WERI-Rb-1 (cell line): ENCODE data around the gene STEAP3.

Experiments
- DNase-seq: peaks from one replicate; pipeline ENCODE4 v3.0.0-alpha.2; 2020
- H3K27ac ChIP-seq: fragments of 250-450 bp; sonication (Bioruptor Pico); 2 replicates; pipeline ENCODE4 v1.5.1; 2020; ENCODE audit warnings: mild to moderate bottlenecking, moderate library complexity
- H3K27me3 ChIP-seq: fragments of 250-450 bp; sonication (Bioruptor Pico); 2 replicates; pipeline ENCODE4 v1.5.1; 2021; ENCODE audit warnings: mild to moderate bottlenecking, low read depth, moderate library complexity; ENCODE audit not compliant: insufficient read depth, severe bottlenecking
- H3K36me3 ChIP-seq: fragments of 250-450 bp; sonication (Bioruptor Pico); 2 replicates; pipeline ENCODE4 v1.5.1; 2020; ENCODE audit warnings: mild to moderate bottlenecking, moderate library complexity
- H3K4me3 ChIP-seq: 2 replicates; pipeline ENCODE4 v1.5.1; 2011; ENCODE audit warnings: low read depth, mild to moderate bottlenecking, control low read depth, low read length
- H3K9me3 ChIP-seq: fragments of 250-450 bp; sonication (Bioruptor Pico); 2 replicates; pipeline ENCODE4 v1.5.1; 2021; ENCODE audit warnings: mild to moderate bottlenecking, moderate library complexity; ENCODE audit not compliant: severe bottlenecking
- TF ChIP-seq, protein P1 (sequence below): IDR thresholded peaks from 2 replicates; pipeline ENCODE4 v1.5.1; 2011; ENCODE audit warnings: low read depth, mild to moderate bottlenecking, control low read depth, inconsistent platforms, low read length

Gene STEAP3

DNA sequence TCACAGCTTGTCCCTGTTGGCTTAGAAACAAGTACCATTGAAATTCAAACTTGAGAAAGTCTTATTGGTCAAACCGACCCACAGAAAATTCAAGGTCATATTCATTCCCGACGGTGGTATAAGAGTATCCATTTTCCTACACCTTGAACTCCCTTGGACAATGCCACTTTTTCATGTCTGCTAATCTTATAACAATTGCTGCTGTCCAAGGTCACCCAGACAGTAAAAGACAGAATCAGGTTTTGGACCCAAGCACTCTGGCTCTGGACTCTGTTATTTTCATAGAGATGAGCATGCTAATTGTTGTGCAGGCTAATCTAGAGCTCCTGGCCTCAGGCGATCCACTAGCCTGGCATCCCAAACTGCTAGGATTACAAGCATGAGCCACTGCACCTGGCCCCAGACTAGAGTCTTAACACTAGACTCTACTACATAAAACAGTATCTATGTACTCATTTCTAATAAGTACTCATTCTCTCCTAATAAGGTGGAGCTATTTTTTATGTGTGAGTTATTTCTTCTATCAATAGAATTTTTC, 85.2 kb downstream of the STEAP3 start:
- Histone ChIP-seq H3K36me3 (no peaks in the 10 kb centered on the region), H3K4me3 (no peak overlapping the region), H3K27me3 (no peaks in the 10 kb centered on the region), H3K9me3 (no peaks in the 10 kb centered on the region), H3K27ac (no peak overlapping the region)
- no peak for DNase-seq
- TF ChIP-seq, protein P1, sequence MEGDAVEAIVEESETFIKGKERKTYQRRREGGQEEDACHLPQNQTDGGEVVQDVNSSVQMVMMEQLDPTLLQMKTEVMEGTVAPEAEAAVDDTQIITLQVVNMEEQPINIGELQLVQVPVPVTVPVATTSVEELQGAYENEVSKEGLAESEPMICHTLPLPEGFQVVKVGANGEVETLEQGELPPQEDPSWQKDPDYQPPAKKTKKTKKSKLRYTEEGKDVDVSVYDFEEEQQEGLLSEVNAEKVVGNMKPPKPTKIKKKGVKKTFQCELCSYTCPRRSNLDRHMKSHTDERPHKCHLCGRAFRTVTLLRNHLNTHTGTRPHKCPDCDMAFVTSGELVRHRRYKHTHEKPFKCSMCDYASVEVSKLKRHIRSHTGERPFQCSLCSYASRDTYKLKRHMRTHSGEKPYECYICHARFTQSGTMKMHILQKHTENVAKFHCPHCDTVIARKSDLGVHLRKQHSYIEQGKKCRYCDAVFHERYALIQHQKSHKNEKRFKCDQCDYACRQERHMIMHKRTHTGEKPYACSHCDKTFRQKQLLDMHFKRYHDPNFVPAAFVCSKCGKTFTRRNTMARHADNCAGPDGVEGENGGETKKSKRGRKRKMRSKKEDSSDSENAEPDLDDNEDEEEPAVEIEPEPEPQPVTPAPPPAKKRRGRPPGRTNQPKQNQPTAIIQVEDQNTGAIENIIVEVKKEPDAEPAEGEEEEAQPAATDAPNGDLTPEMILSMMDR: no peak

DNA sequence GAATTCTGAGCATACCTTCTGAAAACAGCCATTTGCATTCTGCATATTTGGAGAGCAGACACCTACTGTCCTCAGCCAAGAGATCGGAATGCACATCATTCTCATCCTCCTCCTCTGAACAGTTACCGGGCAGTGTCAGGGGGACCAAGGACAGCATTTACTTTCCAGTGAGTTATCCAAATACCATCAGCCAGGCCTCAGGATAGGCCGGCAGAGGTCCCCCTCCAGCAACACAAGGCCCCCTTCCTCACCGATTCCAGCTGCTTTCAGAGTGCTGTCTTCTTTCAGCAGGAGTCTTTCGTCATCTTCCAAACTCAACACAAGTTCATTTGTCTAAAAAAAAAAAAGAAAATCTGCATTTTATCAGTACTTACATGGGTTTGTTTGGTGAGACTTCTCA, 87.7 kb downstream of the STEAP3 start:
- no peaks in the 10 kb centered on the region for H3K36me3 ChIP-seq
- DNase-seq: no peak

DNA sequence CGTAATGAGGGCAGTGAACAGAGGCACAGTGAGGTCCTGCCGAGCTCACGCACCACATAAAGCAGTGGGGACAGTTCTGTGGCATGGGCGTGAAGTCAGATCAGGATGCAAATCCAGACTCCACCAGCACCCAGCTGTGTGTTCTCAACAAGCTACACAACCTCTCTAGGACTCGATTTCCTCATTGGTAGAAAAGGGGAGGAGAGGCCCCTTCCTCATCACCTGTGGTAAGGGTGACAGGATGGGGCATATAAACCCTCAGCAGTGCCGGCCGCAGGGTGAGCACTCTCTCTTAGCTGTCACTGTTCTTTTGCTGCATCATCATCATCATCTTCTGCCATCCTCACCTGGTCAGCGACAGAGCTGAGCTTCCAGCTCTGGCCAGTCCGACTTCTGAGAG, 88.2 kb downstream of the STEAP3 start:
- Histone ChIP-seq H3K4me3 (no peak overlapping the region), H3K27ac (no peak overlapping the region)
- DNase-seq: no peak

More for the DNA sequence above, 87.7 kb downstream of the STEAP3 start:
- TF ChIP-seq, protein P1: 0 out of 2 replicates have a peak, but pooled peaks have one; percentile 15
- Histone ChIP-seq H3K27me3 (no peaks in the 10 kb centered on the region), H3K27ac (no peak overlapping the region), H3K9me3 (no peaks in the 10 kb centered on the region), H3K4me3 (no peak overlapping the region)

More for the DNA sequence above, 88.2 kb downstream of the STEAP3 start:
- H3K9me3 ChIP-seq: no peaks in the 10 kb centered on the region
- TF ChIP-seq, protein P1: no peak
- no peaks in the 10 kb centered on the region for H3K27me3 ChIP-seq
- H3K36me3 ChIP-seq: no peaks in the 10 kb centered on the region
